Uterus (tissue), 2 donors: Measurements from ENCODE around the gene EXOC2.

Experiments used
- CTCF ChIP-seq, 4 experiments: fragments of 200-600 bp in 2 of 4; fragments of 450-650 bp in 2 of 4; sonication (generic) in 2 of 4; IDR thresholded peaks; one replicate each; pipeline ENCODE4 v1.5.1; 2016 to 2019; ENCODE audit warnings: antibody characterized with exemption in 4 of 4, mild to moderate bottlenecking in 2 of 4, moderate library complexity in 1 of 4
- POLR2A ChIP-seq, 2 donors: fragments of 450-650 bp; IDR thresholded peaks; one replicate each; pipeline ENCODE4 v1.6.1; 2016; ENCODE audit warnings: antibody characterized with exemption in 2 of 2, mild to moderate bottlenecking in 1 of 2, moderate library complexity in 1 of 2

GRCh38 chr6:530425-530824 lies 162.5 kb downstream of the EXOC2 start:
- TF ChIP-seq CTCF (IDR thresholded peaks at IDR 0.05) (no peak), POLR2A (IDR thresholded peaks at IDR 0.05) (no peak)
